ENCODE data around the gene TCF4. TPM values are rescaled to one million over a fixed set of nuclear protein-coding genes. Genes with fewer than 3 reads are reported as not detected.

Gene TCF4
- total and polyA plus RNA-seq, 2 experiments from 2014 or later, result 77.7 to 89.2 TPM

DNA sequence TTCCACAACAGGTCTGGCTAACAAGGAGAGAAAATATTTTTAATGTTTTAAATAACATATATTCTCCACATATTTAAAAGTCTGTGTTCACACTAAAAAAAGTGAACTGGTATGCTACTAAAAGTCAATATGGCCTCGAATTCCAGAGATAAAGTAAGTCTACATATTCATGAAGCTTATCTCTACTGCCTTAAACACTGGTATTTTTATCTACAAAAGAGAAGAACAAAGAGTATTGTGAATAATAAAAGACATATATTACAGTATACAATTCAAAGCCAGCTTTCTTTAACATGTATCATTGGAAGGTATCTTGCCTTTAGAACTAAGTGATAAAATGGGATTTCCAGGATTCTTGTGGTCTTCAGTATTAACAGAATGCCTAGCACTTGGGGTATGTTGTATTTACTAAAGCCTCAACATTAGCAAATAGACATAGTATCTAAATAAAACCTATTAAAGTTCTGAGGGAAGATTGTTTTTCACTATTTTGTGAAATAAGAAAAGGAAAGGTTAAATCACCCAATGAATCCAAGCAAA, 325.9 kb downstream of the TCF4 start (continued):
- TF ChIP-seq, protein P1, sequence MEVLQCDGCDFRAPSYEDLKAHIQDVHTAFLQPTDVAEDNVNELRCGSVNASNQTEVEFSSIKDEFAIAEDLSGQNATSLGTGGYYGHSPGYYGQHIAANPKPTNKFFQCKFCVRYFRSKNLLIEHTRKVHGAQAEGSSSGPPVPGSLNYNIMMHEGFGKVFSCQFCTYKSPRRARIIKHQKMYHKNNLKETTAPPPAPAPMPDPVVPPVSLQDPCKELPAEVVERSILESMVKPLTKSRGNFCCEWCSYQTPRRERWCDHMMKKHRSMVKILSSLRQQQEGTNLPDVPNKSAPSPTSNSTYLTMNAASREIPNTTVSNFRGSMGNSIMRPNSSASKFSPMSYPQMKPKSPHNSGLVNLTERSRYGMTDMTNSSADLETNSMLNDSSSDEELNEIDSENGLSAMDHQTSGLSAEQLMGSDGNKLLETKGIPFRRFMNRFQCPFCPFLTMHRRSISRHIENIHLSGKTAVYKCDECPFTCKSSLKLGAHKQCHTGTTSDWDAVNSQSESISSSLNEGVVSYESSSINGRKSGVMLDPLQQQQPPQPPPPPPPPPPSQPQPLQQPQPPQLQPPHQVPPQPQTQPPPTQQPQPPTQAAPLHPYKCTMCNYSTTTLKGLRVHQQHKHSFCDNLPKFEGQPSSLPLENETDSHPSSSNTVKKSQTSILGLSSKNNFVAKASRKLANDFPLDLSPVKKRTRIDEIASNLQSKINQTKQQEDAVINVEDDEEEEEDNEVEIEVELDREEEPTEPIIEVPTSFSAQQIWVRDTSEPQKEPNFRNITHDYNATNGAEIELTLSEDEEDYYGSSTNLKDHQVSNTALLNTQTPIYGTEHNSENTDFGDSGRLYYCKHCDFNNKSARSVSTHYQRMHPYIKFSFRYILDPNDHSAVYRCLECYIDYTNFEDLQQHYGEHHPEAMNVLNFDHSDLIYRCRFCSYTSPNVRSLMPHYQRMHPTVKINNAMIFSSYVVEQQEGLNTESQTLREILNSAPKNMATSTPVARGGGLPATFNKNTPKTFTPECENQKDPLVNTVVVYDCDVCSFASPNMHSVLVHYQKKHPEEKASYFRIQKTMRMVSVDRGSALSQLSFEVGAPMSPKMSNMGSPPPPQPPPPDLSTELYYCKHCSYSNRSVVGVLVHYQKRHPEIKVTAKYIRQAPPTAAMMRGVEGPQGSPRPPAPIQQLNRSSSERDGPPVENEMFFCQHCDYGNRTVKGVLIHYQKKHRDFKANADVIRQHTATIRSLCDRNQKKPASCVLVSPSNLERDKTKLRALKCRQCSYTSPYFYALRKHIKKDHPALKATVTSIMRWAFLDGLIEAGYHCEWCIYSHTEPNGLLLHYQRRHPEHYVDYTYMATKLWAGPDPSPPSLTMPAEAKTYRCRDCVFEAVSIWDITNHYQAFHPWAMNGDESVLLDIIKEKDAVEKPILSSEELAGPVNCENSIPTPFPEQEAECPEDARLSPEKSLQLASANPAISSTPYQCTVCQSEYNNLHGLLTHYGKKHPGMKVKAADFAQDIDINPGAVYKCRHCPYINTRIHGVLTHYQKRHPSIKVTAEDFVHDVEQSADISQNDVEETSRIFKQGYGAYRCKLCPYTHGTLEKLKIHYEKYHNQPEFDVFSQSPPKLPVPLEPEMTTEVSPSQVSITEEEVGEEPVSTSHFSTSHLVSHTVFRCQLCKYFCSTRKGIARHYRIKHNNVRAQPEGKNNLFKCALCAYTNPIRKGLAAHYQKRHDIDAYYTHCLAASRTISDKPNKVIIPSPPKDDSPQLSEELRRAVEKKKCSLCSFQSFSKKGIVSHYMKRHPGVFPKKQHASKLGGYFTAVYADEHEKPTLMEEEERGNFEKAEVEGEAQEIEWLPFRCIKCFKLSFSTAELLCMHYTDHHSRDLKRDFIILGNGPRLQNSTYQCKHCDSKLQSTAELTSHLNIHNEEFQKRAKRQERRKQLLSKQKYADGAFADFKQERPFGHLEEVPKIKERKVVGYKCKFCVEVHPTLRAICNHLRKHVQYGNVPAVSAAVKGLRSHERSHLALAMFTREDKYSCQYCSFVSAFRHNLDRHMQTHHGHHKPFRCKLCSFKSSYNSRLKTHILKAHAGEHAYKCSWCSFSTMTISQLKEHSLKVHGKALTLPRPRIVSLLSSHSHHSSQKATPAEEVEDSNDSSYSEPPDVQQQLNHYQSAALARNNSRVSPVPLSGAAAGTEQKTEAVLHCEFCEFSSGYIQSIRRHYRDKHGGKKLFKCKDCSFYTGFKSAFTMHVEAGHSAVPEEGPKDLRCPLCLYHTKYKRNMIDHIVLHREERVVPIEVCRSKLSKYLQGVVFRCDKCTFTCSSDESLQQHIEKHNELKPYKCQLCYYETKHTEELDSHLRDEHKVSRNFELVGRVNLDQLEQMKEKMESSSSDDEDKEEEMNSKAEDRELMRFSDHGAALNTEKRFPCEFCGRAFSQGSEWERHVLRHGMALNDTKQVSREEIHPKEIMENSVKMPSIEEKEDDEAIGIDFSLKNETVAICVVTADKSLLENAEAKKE (CRISPR knock-in tag; IDR thresholded peaks at IDR 0.05), result no peak
- no peak for TF ChIP-seq CREB1 (CRISPR knock-in tag; IDR thresholded peaks at IDR 0.05; ENCODE audit: low read depth)
- TF ChIP-seq, protein P2, sequence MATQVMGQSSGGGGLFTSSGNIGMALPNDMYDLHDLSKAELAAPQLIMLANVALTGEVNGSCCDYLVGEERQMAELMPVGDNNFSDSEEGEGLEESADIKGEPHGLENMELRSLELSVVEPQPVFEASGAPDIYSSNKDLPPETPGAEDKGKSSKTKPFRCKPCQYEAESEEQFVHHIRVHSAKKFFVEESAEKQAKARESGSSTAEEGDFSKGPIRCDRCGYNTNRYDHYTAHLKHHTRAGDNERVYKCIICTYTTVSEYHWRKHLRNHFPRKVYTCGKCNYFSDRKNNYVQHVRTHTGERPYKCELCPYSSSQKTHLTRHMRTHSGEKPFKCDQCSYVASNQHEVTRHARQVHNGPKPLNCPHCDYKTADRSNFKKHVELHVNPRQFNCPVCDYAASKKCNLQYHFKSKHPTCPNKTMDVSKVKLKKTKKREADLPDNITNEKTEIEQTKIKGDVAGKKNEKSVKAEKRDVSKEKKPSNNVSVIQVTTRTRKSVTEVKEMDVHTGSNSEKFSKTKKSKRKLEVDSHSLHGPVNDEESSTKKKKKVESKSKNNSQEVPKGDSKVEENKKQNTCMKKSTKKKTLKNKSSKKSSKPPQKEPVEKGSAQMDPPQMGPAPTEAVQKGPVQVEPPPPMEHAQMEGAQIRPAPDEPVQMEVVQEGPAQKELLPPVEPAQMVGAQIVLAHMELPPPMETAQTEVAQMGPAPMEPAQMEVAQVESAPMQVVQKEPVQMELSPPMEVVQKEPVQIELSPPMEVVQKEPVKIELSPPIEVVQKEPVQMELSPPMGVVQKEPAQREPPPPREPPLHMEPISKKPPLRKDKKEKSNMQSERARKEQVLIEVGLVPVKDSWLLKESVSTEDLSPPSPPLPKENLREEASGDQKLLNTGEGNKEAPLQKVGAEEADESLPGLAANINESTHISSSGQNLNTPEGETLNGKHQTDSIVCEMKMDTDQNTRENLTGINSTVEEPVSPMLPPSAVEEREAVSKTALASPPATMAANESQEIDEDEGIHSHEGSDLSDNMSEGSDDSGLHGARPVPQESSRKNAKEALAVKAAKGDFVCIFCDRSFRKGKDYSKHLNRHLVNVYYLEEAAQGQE (IDR thresholded peaks at IDR 0.05; ENCODE audit: unreplicated experiment), result no peak

DNA sequence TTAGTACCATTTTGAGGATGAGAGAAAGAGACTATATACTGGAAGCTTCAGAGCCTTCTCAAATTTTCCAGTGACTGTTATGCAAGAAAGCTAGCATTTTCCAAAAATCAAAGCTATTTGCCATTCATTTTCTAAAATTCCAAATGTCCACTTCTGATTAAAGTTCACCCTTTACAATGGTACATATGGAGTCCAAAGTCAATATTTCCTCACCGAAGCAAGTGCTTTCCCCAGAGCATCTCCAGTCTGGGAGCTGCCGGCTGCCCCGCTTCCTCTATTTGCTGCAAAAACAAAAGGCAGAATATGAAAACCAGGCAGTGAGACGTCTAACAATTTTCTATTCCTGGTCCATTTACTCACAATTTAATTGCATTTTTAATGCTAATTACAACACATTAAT, 326.7 kb downstream of the TCF4 start:
- no peaks in the 10 kb centered on the region for H4K20me1 ChIP-seq (replicated peaks; ENCODE audit: insufficient read depth)
- DNase-seq (ENCODE audit: low spot score) (no peak), ATAC-seq (no peak)
- H3K27me3 ChIP-seq (ENCODE audit: insufficient read depth), result no peaks in the 10 kb centered on the region
- no peak overlapping the region for H2AFZ ChIP-seq
- H3K4me1 Mint-ChIP-seq, result peaks cover 34% of the 10 kb centered on the region
- peaks cover 36% of the 10 kb centered on the region for H3K4me1 ChIP-seq (ENCODE audit: insufficient read depth)
- no peak overlapping the region for H3K4me2 ChIP-seq
- H3K4me3 Mint-ChIP-seq, result no peak overlapping the region
- H3K9me2 ChIP-seq (ENCODE audit: insufficient read depth), result peaks cover 2% of the 10 kb centered on the region
- no peak overlapping the region for H3K4me3 ChIP-seq
- peaks cover 4% of the 10 kb centered on the region for H3K27me3 Mint-ChIP-seq (ENCODE audit: insufficient read depth, low read depth, poor library complexity)
- no peak overlapping the region for H3K27ac ChIP-seq (ENCODE audit: low read depth)
- no peaks in the 10 kb centered on the region for H3K79me2 ChIP-seq (replicated peaks; ENCODE audit: insufficient read depth)
- no peak overlapping the region for H3K27ac Mint-ChIP-seq
- peaks cover 27% of the 10 kb centered on the region for H3K36me3 Mint-ChIP-seq (ENCODE audit: low read depth)
- no peaks in the 10 kb centered on the region for H3K36me3 ChIP-seq (ENCODE audit: insufficient read depth)
- TF ChIP-seq STAT1 (IDR thresholded peaks at IDR 0.05; ENCODE audit: unreplicated experiment) (no peak), JUNB (IDR thresholded peaks at IDR 0.05; ENCODE audit: unreplicated experiment) (no peak), CREB1 (CRISPR knock-in tag; IDR thresholded peaks at IDR 0.05; ENCODE audit: low read depth) (no peak)
- TF ChIP-seq, protein P3, sequence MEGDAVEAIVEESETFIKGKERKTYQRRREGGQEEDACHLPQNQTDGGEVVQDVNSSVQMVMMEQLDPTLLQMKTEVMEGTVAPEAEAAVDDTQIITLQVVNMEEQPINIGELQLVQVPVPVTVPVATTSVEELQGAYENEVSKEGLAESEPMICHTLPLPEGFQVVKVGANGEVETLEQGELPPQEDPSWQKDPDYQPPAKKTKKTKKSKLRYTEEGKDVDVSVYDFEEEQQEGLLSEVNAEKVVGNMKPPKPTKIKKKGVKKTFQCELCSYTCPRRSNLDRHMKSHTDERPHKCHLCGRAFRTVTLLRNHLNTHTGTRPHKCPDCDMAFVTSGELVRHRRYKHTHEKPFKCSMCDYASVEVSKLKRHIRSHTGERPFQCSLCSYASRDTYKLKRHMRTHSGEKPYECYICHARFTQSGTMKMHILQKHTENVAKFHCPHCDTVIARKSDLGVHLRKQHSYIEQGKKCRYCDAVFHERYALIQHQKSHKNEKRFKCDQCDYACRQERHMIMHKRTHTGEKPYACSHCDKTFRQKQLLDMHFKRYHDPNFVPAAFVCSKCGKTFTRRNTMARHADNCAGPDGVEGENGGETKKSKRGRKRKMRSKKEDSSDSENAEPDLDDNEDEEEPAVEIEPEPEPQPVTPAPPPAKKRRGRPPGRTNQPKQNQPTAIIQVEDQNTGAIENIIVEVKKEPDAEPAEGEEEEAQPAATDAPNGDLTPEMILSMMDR (conservative IDR thresholded peaks at IDR 0.05; ENCODE audit: low read depth in 2 of 2), result no peak
- H3K9me3 Mint-ChIP-seq, result no peaks in the 10 kb centered on the region
- no peaks in the 10 kb centered on the region for H3F3A ChIP-seq (replicated peaks; ENCODE audit: low read depth)

Data from GM23338 (cell line).